ENCODE measurements around the gene APOC4.
A peak's percentile ranks its signal among the peaks of the same experiment; 100 is the strongest.
"Not testable (repeated sequence)": the region's sequence is repeated elsewhere in the genome, so short reads cannot be mapped to it uniquely, and the experiment has no call there.

The APOC4 gene

GRCh38 chr19:44924243-44924725, 17.8 kb upstream of the APOC4 start:
- Histone ChIP-seq H3K4me1 (ENCODE audit: control insufficient read depth in 2 of 2, insufficient read depth in 1 of 2, low read depth in 1 of 2, low read length in 2 of 2) (peaks cover 2% of the 10 kb centered on the region in 2 donors), H4K8ac (ENCODE audit: low read depth, low read length) (peak overlapping the region; percentile 82), H3K79me1 (ENCODE audit: low read depth, low read length) (peaks cover 2% of the 10 kb centered on the region), H3K23ac (ENCODE audit: low read depth, low read length, poor library complexity) (peak overlapping the region; percentile 73), H2AFZ (ENCODE audit: low read length) (no peak overlapping the region), H3K27me3 (ENCODE audit: control insufficient read depth in 3 of 3, insufficient read depth in 3 of 3, low read depth in 1 of 3, low read length in 3 of 3) (no peaks in the 10 kb centered on the region), H3K18ac (ENCODE audit: low read length) (peak overlapping the region; percentile 57), H3K27ac (replicated peaks; ENCODE audit: low read length) (no peak overlapping the region), H4K91ac (ENCODE audit: low read depth, low read length, poor library complexity) (no peak overlapping the region), H2BK5ac (ENCODE audit: low read length) (peak overlapping the region; percentile 39), H2BK12ac (ENCODE audit: low read length) (no peak overlapping the region), H3K4me2 (ENCODE audit: insufficient read depth, low read length, poor library complexity, severe bottlenecking) (no peak overlapping the region), H2BK120ac (ENCODE audit: low read depth, low read length) (no peak overlapping the region), H2BK15ac (ENCODE audit: low read length) (peak overlapping the region; percentile 94), H3K4ac (ENCODE audit: low read length) (peak overlapping the region; percentile 76), H3K14ac (ENCODE audit: low read length) (peak overlapping the region; percentile 8), H3K9ac (ENCODE audit: low read depth, low read length, poor library complexity) (no peak overlapping the region), H3K9me3 (replicated peaks in 1 of 2; ENCODE audit: control insufficient read depth in 2 of 2, insufficient read depth in 1 of 2, low read depth in 1 of 2, low read length in 2 of 2) (no peaks in the 10 kb centered on the region), H3K36me3 (replicated peaks in 1 of 2; ENCODE audit: control insufficient read depth in 2 of 2, insufficient read depth in 2 of 2, low read length in 2 of 2) (no peaks in the 10 kb centered on the region), H2AK5ac (ENCODE audit: low read depth, low read length) (peak overlapping the region; percentile 84), H3K4me3 (ENCODE audit: low read length in 2 of 2) (no peak overlapping the region)
- no peak for DNase-seq (ENCODE audit: low spot score)
- WGBS, 2 donors (ENCODE audit: extremely low coverage in 2 of 2, insufficient read length in 2 of 2, insufficient replicate concordance in 1 of 2): no CpG with 5 or more reads among the region's 8 CpGs

DNA sequence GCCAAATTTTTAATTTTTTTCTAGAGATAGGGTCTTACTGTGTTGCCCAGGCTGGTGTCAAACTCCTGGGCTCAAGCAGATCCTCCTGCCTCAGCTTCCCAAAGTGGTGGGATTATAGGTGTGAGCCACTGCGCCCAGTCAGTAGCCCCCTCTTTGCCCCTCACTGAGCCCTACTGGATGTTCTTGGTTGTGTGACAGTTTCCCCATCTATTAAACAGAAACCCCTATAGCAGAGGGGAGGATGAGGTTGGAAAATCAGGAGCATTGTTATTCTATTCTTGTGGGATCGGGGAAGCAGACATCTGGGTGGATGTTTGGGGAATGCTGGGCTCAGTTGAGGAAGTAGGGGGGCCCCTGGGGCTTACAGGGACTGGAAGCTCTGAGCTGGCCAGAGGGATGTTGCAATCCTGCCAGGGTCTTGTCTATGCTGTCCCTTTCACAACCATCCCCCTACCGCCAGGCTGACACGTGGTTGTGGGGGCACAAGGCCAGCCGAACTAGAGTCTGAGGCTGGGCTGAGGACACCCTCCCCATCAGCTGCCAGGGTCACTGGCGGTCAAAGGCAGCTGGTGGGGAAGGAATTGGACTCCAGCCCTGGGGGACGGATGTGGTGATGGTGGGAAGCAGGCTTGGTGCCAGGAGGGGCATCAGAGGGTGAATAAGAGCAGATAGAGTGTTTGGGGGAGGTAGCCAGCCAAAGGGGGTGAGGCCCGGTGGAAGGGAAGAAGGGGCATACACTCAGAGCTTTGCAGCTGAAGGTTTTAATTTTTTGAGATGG, 16.7 kb upstream of the APOC4 start:
- H4K91ac ChIP-seq (ENCODE audit: low read depth, low read length, poor library complexity): no peak overlapping the region
- no peak overlapping the region for H2AFZ ChIP-seq (ENCODE audit: low read length)
- H2BK15ac ChIP-seq (ENCODE audit: low read length): no peak overlapping the region
- no peak overlapping the region for H3K9ac ChIP-seq (ENCODE audit: low read depth, low read length, poor library complexity)
- H3K79me1 ChIP-seq (ENCODE audit: low read depth, low read length): peaks cover 2% of the 10 kb centered on the region
- H3K23ac ChIP-seq (ENCODE audit: low read depth, low read length, poor library complexity): no peak overlapping the region
- peak overlapping the region; percentile 70 for H2AK5ac ChIP-seq (ENCODE audit: low read depth, low read length)
- no peak overlapping the region for H4K8ac ChIP-seq (ENCODE audit: low read depth, low read length)
- no peak overlapping the region for H3K4me3 ChIP-seq (ENCODE audit: low read length in 2 of 2)
- H2BK120ac ChIP-seq (ENCODE audit: low read depth, low read length): no peak overlapping the region
- no peak overlapping the region for H3K4me2 ChIP-seq (ENCODE audit: insufficient read depth, low read length, poor library complexity, severe bottlenecking)
- no peaks in the 10 kb centered on the region for H3K9me3 ChIP-seq (replicated peaks in 1 of 2; ENCODE audit: control insufficient read depth in 2 of 2, insufficient read depth in 1 of 2, low read depth in 1 of 2, low read length in 2 of 2)
- no peak overlapping the region for H3K27ac ChIP-seq (replicated peaks; ENCODE audit: low read length)
- no peaks in the 10 kb centered on the region for H3K36me3 ChIP-seq (replicated peaks in 1 of 2; ENCODE audit: control insufficient read depth in 2 of 2, insufficient read depth in 2 of 2, low read length in 2 of 2)
- H2BK5ac ChIP-seq (ENCODE audit: low read length): no peak overlapping the region
- no peak for DNase-seq (ENCODE audit: low spot score)
- H3K4ac ChIP-seq (ENCODE audit: low read length): no peak overlapping the region
- H3K18ac ChIP-seq (ENCODE audit: low read length): peak overlapping the region; percentile 57
- no peaks in the 10 kb centered on the region for H3K27me3 ChIP-seq (ENCODE audit: control insufficient read depth in 3 of 3, insufficient read depth in 3 of 3, low read depth in 1 of 3, low read length in 3 of 3)
- no peak overlapping the region for H3K14ac ChIP-seq (ENCODE audit: low read length)
- WGBS, 2 donors (ENCODE audit: extremely low coverage in 2 of 2, insufficient read length in 2 of 2, insufficient replicate concordance in 1 of 2): no CpG with 5 or more reads among the region's 8 CpGs
- peaks cover 2% of the 10 kb centered on the region in 2 donors for H3K4me1 ChIP-seq (ENCODE audit: control insufficient read depth in 2 of 2, insufficient read depth in 1 of 2, low read depth in 1 of 2, low read length in 2 of 2)
- H2BK12ac ChIP-seq (ENCODE audit: low read length): no peak overlapping the region

DNA sequence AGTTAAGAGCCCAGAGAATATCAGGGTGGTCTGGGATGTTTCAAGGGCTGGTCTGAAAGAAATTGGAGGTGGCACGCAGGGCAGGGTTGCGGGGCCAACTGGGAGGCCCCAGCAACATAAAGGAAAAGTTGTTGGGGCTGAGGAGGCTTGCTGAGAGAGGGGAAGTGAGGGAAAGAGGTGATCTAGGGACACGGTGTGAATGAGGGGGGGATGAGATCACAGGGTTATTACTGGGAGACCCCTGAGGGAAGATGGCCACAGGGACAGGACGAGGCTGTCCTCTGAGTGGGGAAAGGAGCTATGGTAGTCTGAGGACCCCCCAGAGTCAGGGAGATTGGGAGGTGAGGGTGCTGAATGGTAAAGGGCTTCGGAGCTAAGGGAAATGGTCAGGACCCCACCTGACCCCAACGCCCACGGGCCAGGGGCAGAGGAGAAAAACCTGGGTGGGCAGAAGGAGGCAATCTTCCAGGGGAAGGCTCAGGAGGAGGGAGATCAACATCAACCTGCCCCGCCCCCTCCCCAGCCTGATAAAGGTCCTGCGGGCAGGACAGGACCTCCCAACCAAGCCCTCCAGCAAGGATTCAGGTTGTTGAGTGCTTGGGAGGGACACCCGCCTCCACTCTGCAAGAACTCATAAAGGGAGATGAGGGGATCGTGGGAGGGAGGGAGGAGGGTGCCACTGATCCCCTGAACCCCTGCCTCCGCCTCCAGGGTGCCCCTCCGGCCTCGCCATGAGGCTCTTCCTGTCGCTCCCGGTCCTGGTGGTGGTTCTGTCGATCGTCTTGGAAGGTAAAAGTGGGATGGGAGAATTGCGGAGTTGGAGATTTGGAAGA, 15.6 kb upstream of the APOC4 start:
- H3K9me3 ChIP-seq (replicated peaks in 1 of 2; ENCODE audit: control insufficient read depth in 2 of 2, insufficient read depth in 1 of 2, low read depth in 1 of 2, low read length in 2 of 2); DNase-seq (ENCODE audit: low spot score); H2BK12ac ChIP-seq (ENCODE audit: low read length); H3K79me1 ChIP-seq (ENCODE audit: low read depth, low read length); H2AK5ac ChIP-seq (ENCODE audit: low read depth, low read length); H3K27me3 ChIP-seq (ENCODE audit: control insufficient read depth in 3 of 3, insufficient read depth in 3 of 3, low read depth in 1 of 3, low read length in 3 of 3); H3K4me1 ChIP-seq (ENCODE audit: control insufficient read depth in 2 of 2, insufficient read depth in 1 of 2, low read depth in 1 of 2, low read length in 2 of 2); H3K36me3 ChIP-seq (replicated peaks in 1 of 2; ENCODE audit: control insufficient read depth in 2 of 2, insufficient read depth in 2 of 2, low read length in 2 of 2); H3K4ac ChIP-seq (ENCODE audit: low read length); H3K27ac ChIP-seq (replicated peaks; ENCODE audit: low read length); H2BK5ac ChIP-seq (ENCODE audit: low read length); H4K8ac ChIP-seq (ENCODE audit: low read depth, low read length); H3K14ac ChIP-seq (ENCODE audit: low read length); H3K23ac ChIP-seq (ENCODE audit: low read depth, low read length, poor library complexity); H2BK15ac ChIP-seq (ENCODE audit: low read length); H3K4me3 ChIP-seq (ENCODE audit: low read length in 2 of 2); H3K4me2 ChIP-seq (ENCODE audit: insufficient read depth, low read length, poor library complexity, severe bottlenecking); H2BK120ac ChIP-seq (ENCODE audit: low read depth, low read length); H3K9ac ChIP-seq (ENCODE audit: low read depth, low read length, poor library complexity); H4K91ac ChIP-seq (ENCODE audit: low read depth, low read length, poor library complexity): not testable (repeated sequence)
- Histone ChIP-seq H2AFZ (ENCODE audit: low read length) (peak overlapping the region; percentile 80), H3K18ac (ENCODE audit: low read length) (peak overlapping the region; percentile 78)
- WGBS, 2 donors (ENCODE audit: extremely low coverage in 2 of 2, insufficient read length in 2 of 2, insufficient replicate concordance in 1 of 2): no CpG with 5 or more reads among the region's 19 CpGs

DNA sequence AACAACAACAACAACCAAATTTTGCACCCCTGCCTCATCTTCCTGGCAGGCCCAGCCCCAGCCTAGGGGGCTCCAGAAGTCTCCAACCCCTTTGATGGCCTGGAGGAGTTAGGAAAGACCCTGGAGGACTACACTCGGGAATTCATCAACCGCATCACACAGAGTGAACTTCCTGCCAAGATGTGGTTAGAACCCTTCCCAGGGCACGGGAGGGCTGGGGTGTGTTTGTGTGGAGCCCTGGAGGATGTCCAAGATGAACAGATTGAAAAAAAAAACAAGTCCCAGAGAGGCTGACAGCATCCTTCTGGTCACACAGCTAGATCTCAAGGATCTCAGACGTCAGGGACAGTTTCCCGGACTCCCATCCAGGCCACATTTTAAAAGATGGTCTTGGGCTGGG, 14.3 kb upstream of the APOC4 start:
- no peak overlapping the region for H3K27ac ChIP-seq (replicated peaks; ENCODE audit: low read length)
- H4K91ac ChIP-seq (ENCODE audit: low read depth, low read length, poor library complexity): no peak overlapping the region
- H2BK120ac ChIP-seq (ENCODE audit: low read depth, low read length): no peak overlapping the region
- H2AFZ ChIP-seq (ENCODE audit: low read length): peak overlapping the region; percentile 80
- no peak for DNase-seq (ENCODE audit: low spot score)
- no peak overlapping the region for H2BK5ac ChIP-seq (ENCODE audit: low read length)
- H2BK12ac ChIP-seq (ENCODE audit: low read length): no peak overlapping the region
- H4K8ac ChIP-seq (ENCODE audit: low read depth, low read length): no peak overlapping the region
- H3K9ac ChIP-seq (ENCODE audit: low read depth, low read length, poor library complexity): no peak overlapping the region
- H3K14ac ChIP-seq (ENCODE audit: low read length): no peak overlapping the region
- H3K23ac ChIP-seq (ENCODE audit: low read depth, low read length, poor library complexity): no peak overlapping the region
- no CpG with 5 or more reads among the region's 5 CpGs for WGBS, 2 donors (ENCODE audit: extremely low coverage in 2 of 2, insufficient read length in 2 of 2, insufficient replicate concordance in 1 of 2)
- H3K79me1 ChIP-seq (ENCODE audit: low read depth, low read length): peaks cover 2% of the 10 kb centered on the region
- no peak overlapping the region for H3K18ac ChIP-seq (ENCODE audit: low read length)
- H2BK15ac ChIP-seq (ENCODE audit: low read length): no peak overlapping the region
- no peaks in the 10 kb centered on the region for H3K36me3 ChIP-seq (replicated peaks in 1 of 2; ENCODE audit: control insufficient read depth in 2 of 2, insufficient read depth in 2 of 2, low read length in 2 of 2)
- no peaks in the 10 kb centered on the region for H3K9me3 ChIP-seq (replicated peaks in 1 of 2; ENCODE audit: control insufficient read depth in 2 of 2, insufficient read depth in 1 of 2, low read depth in 1 of 2, low read length in 2 of 2)
- no peak overlapping the region for H3K4ac ChIP-seq (ENCODE audit: low read length)
- peaks cover 2% of the 10 kb centered on the region in 2 donors for H3K4me1 ChIP-seq (ENCODE audit: control insufficient read depth in 2 of 2, insufficient read depth in 1 of 2, low read depth in 1 of 2, low read length in 2 of 2)
- H3K4me3 ChIP-seq (ENCODE audit: low read length in 2 of 2): no peak overlapping the region
- no peak overlapping the region for H3K4me2 ChIP-seq (ENCODE audit: insufficient read depth, low read length, poor library complexity, severe bottlenecking)
- H3K27me3 ChIP-seq (ENCODE audit: control insufficient read depth in 3 of 3, insufficient read depth in 3 of 3, low read depth in 1 of 3, low read length in 3 of 3): no peaks in the 10 kb centered on the region
- H2AK5ac ChIP-seq (ENCODE audit: low read depth, low read length): no peak overlapping the region

All from neuronal stem cell (in vitro differentiated cells).